Endothelial cell of umbilical vein (primary cell): ENCODE data around the gene ANAPC16.

Experiments used
- CTCF ChIP-seq, 2 donors: IDR thresholded peaks; 1 replicate in 1 of 2; 2 replicates in 1 of 2; pipeline ENCODE4 v1.5.1; 2011; ENCODE audit warnings: low read length in 2 of 2, mild to moderate bottlenecking in 2 of 2, moderate library complexity in 2 of 2, control low read depth in 1 of 2, inconsistent platforms in 1 of 2, low read depth in 1 of 2; ENCODE audit not compliant: insufficient read depth in 1 of 2; ENCODE audit errors: extremely low read depth in 1 of 2
- EZH2 ChIP-seq: IDR thresholded peaks from 2 replicates; pipeline ENCODE4 v1.6.1; 2012; ENCODE audit warnings: borderline replicate concordance, low read depth, mild to moderate bottlenecking, moderate library complexity, low read length, inconsistent platforms; ENCODE audit not compliant: severe bottlenecking
- FOS ChIP-seq: IDR thresholded peaks from 2 replicates; pipeline ENCODE4 v1.6.1; 2011; ENCODE audit warnings: mild to moderate bottlenecking, low read length, moderate library complexity, borderline replicate concordance; ENCODE audit not compliant: insufficient read depth
- JUN ChIP-seq: IDR thresholded peaks from 2 replicates; pipeline ENCODE4 v1.6.1; 2011; ENCODE audit warnings: borderline replicate concordance, low read depth; ENCODE audit not compliant: insufficient read length, insufficient read depth
- POLR2A ChIP-seq: IDR thresholded peaks from 2 replicates; pipeline ENCODE4 v1.6.1; 2012; ENCODE audit warnings: low read depth, mild to moderate bottlenecking, control low read depth, low read length
- POLR2AphosphoS5 ChIP-seq: IDR thresholded peaks from 2 replicates; pipeline ENCODE4 v1.6.1; 2012; ENCODE audit warnings: low read depth, mild to moderate bottlenecking, control low read depth, low read length, moderate library complexity; ENCODE audit not compliant: insufficient read depth
- TF ChIP-seq, protein P1 (sequence below): IDR thresholded peaks from 2 replicates; pipeline ENCODE4 v1.6.1; 2011; ENCODE audit not compliant: insufficient read depth, insufficient read length

DNA sequence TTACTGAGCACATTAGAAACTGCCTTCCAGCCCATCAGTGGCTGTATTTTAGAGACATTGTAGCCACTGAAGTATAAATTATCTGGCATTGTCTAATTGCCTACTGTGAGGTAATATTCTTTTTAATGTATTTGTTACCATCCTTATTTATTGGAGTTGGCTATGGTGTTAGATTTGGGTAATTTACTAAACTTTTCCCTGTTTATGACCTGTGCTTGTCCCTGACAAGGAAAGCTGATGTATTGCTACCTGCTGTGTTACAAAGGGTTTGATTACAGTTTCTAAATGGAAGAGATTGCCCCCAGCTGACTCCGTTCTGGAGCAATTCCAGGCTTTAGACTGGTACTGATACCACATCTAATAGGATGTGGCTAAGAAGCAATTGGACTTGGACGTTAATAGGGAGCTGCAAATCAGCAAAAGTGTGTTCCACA lies 12.5 kb downstream of the ANAPC16 start:
- TF ChIP-seq POLR2A (no peak), FOS (no peak), EZH2 (no peak), POLR2AphosphoS5 (no peak), CTCF (IDR thresholded peaks at IDR 0.05; ENCODE audit: extremely low read depth in 1 of 2, insufficient read depth in 1 of 2, low read depth in 1 of 2, low read length in 2 of 2) (no peak), JUN (no peak)
- TF ChIP-seq, protein P1, sequence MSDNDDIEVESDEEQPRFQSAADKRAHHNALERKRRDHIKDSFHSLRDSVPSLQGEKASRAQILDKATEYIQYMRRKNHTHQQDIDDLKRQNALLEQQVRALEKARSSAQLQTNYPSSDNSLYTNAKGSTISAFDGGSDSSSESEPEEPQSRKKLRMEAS: no peak
